Panc1 (cell line): ENCODE measurements around the gene AFF2. TPM values are rescaled to one million over a fixed set of nuclear protein-coding genes. Genes with fewer than 3 reads are reported as not detected.

Source experiments
- ATAC-seq: fragments of 200-7000 bp; cut with Tn5 transposase; 2 replicates; pipeline ENCODE4 v1.9.1; 2020; ENCODE audit warnings: mild to moderate bottlenecking, moderate library complexity
- BruUV-seq: library from RNA; stranded (reverse); fragments of 400-500 nt; replicated peaks from 2 replicates; lab custom pipeline; 2021; lab: Mats Ljungman, UMichigan
- CTCF ChIA-PET: fragments of 300-600 bp; sonication (Branson Sonifier 250); formaldehyde crosslinking; loops from one replicate; lab custom pipeline; 2022; ENCODE audit warnings: antibody characterized with exemption; lab: Charles Lee
- POLR2A ChIA-PET: fragments of 300-600 bp; sonication (Branson Sonifier 250); formaldehyde crosslinking; loops from one replicate; lab custom pipeline; 2022; ENCODE audit warnings: antibody characterized with exemption; lab: Charles Lee
- DNase-seq: peaks from one replicate; pipeline ENCODE4 v3.0.0-alpha.2; 2010; ENCODE audit warnings: low read depth, low spot score
- H3K27ac ChIP-seq: 2 replicates; pipeline ENCODE4 v1.5.1; 2011; ENCODE audit warnings: mild to moderate bottlenecking, low read length, inconsistent platforms
- H3K27me3 ChIP-seq: fragments of 200-500 bp; sonication (Bioruptor generic); 2 replicates; pipeline ENCODE4 v1.6.0; 2014; ENCODE audit warnings: low read length, inconsistent platforms; ENCODE audit not compliant: control insufficient read depth, insufficient read depth
- H3K36me3 ChIP-seq: fragments of 200-500 bp; sonication (Bioruptor generic); 2 replicates; pipeline ENCODE4 v1.5.1; 2014; ENCODE audit warnings: inconsistent platforms, mild to moderate bottlenecking, low read length, moderate library complexity; ENCODE audit not compliant: control insufficient read depth, insufficient read depth
- H3K4me1 ChIP-seq: 2 replicates; pipeline ENCODE4 v1.5.1; 2011; ENCODE audit warnings: inconsistent platforms, mild to moderate bottlenecking, low read length, moderate library complexity; ENCODE audit not compliant: control insufficient read depth, insufficient read depth
- H3K4me3 ChIP-seq, 2 experiments: 2 replicates each; pipeline ENCODE4 v1.5.1; 2011 to 2012; ENCODE audit warnings: low read depth in 2 of 2, low read length in 2 of 2, mild to moderate bottlenecking in 2 of 2, inconsistent platforms in 1 of 2, moderate library complexity in 1 of 2
- H3K9me3 ChIP-seq: fragments of 200-500 bp; sonication (Bioruptor generic); 2 replicates; pipeline ENCODE4 v1.5.1; 2014; ENCODE audit warnings: low read depth, mild to moderate bottlenecking, inconsistent platforms, low read length, moderate library complexity; ENCODE audit not compliant: control insufficient read depth, insufficient read depth
- POLR2AphosphoS5 ChIP-seq: IDR thresholded peaks from 2 replicates; pipeline ENCODE4 v1.6.1; 2012; ENCODE audit warnings: mild to moderate bottlenecking, low read depth, low read length, moderate library complexity
- SIN3A ChIP-seq: IDR thresholded peaks from 2 replicates; pipeline ENCODE4 v1.6.1; 2012; ENCODE audit warnings: low read depth, mild to moderate bottlenecking, low read length, moderate library complexity, borderline replicate concordance; ENCODE audit not compliant: insufficient read depth
- TCF7L2 ChIP-seq: IDR thresholded peaks from 2 replicates; pipeline ENCODE4 v1.6.1; 2011; ENCODE audit warnings: mild to moderate bottlenecking, low read depth, low read length, inconsistent platforms
- in situ Hi-C: cut with HindIII; loops from 2 replicates; pipeline ENCODE4 v1.10.0; 2016; ENCODE audit warnings: low sequenced_read_pairs, low pct_unique_long_range_greater_than_20kb
- intact Hi-C: fragments of 100-400 bp; cut with micrococcal nuclease; formaldehyde crosslinking; loops from one replicate; pipeline ENCODE4 v1.10.0; 2022; ENCODE audit not compliant: unreplicated experiment
- total RNA-seq: library from RNA; stranded (reverse); gene quantifications from one replicate; pipeline ENCODE4 v1.2.1, GENCODE V29; 2021; ENCODE audit not compliant: unreplicated experiment
- TF ChIP-seq, protein P1 (sequence below), 2 experiments: IDR thresholded peaks; 2 replicates each; pipeline ENCODE4 v1.6.1; 2011 to 2012; ENCODE audit warnings: low read depth in 2 of 2, control low read depth in 1 of 2, low read length in 1 of 2, mild to moderate bottlenecking in 1 of 2, moderate library complexity in 1 of 2; ENCODE audit not compliant: insufficient read depth in 1 of 2
- TF ChIP-seq, protein P2 (sequence below): fragments of 450-650 bp; IDR thresholded peaks from 2 replicates; pipeline ENCODE4 v1.5.1; 2017; ENCODE audit warnings: mild to moderate bottlenecking

AFF2 gene
- total RNA-seq, 1 experiment from 2014 or later = 0.05 TPM

GRCh38 chrX:148728901-148729300 is 228.5 kb downstream of the AFF2 start:
- BruUV-seq = no TSS peak
- no peak for ATAC-seq
- in situ Hi-C loops (no loop called here), intact Hi-C loops (no loop called here)
- Histone ChIP-seq H3K4me1 (no peaks in the 10 kb centered on the region), H3K27me3 (no peaks in the 10 kb centered on the region), H3K27ac (no peak overlapping the region), H3K4me3 (no peak overlapping the region), H3K9me3 (no peaks in the 10 kb centered on the region), H3K36me3 (no peaks in the 10 kb centered on the region)
- ChIA-PET CTCF (no interaction called here), POLR2A (no interaction called here)
- TF ChIP-seq SIN3A (no peak), POLR2AphosphoS5 (no peak), TCF7L2 (no peak)
- TF ChIP-seq, protein P1, sequence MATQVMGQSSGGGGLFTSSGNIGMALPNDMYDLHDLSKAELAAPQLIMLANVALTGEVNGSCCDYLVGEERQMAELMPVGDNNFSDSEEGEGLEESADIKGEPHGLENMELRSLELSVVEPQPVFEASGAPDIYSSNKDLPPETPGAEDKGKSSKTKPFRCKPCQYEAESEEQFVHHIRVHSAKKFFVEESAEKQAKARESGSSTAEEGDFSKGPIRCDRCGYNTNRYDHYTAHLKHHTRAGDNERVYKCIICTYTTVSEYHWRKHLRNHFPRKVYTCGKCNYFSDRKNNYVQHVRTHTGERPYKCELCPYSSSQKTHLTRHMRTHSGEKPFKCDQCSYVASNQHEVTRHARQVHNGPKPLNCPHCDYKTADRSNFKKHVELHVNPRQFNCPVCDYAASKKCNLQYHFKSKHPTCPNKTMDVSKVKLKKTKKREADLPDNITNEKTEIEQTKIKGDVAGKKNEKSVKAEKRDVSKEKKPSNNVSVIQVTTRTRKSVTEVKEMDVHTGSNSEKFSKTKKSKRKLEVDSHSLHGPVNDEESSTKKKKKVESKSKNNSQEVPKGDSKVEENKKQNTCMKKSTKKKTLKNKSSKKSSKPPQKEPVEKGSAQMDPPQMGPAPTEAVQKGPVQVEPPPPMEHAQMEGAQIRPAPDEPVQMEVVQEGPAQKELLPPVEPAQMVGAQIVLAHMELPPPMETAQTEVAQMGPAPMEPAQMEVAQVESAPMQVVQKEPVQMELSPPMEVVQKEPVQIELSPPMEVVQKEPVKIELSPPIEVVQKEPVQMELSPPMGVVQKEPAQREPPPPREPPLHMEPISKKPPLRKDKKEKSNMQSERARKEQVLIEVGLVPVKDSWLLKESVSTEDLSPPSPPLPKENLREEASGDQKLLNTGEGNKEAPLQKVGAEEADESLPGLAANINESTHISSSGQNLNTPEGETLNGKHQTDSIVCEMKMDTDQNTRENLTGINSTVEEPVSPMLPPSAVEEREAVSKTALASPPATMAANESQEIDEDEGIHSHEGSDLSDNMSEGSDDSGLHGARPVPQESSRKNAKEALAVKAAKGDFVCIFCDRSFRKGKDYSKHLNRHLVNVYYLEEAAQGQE (IDR thresholded peaks at IDR 0.05; ENCODE audit: insufficient read depth in 1 of 2, low read depth in 2 of 2, low read length in 1 of 2) = no peak
- TF ChIP-seq, protein P2, sequence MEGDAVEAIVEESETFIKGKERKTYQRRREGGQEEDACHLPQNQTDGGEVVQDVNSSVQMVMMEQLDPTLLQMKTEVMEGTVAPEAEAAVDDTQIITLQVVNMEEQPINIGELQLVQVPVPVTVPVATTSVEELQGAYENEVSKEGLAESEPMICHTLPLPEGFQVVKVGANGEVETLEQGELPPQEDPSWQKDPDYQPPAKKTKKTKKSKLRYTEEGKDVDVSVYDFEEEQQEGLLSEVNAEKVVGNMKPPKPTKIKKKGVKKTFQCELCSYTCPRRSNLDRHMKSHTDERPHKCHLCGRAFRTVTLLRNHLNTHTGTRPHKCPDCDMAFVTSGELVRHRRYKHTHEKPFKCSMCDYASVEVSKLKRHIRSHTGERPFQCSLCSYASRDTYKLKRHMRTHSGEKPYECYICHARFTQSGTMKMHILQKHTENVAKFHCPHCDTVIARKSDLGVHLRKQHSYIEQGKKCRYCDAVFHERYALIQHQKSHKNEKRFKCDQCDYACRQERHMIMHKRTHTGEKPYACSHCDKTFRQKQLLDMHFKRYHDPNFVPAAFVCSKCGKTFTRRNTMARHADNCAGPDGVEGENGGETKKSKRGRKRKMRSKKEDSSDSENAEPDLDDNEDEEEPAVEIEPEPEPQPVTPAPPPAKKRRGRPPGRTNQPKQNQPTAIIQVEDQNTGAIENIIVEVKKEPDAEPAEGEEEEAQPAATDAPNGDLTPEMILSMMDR = no peak
- DNase-seq = no peak

GRCh38 chrX:148732743-148733142 is 232.3 kb downstream of the AFF2 start:
- ChIA-PET CTCF (no interaction called here), POLR2A (no interaction called here)
- DNase-seq (no peak), ATAC-seq (no peak)
- Histone ChIP-seq H3K4me3 (no peak overlapping the region), H3K9me3 (no peaks in the 10 kb centered on the region), H3K27me3 (no peaks in the 10 kb centered on the region), H3K27ac (no peak overlapping the region), H3K4me1 (no peaks in the 10 kb centered on the region), H3K36me3 (no peaks in the 10 kb centered on the region)
- intact Hi-C loops = no loop called here
- no TSS peak for BruUV-seq
- no peak for TF ChIP-seq SIN3A
- in situ Hi-C loops = no loop called here

DNA sequence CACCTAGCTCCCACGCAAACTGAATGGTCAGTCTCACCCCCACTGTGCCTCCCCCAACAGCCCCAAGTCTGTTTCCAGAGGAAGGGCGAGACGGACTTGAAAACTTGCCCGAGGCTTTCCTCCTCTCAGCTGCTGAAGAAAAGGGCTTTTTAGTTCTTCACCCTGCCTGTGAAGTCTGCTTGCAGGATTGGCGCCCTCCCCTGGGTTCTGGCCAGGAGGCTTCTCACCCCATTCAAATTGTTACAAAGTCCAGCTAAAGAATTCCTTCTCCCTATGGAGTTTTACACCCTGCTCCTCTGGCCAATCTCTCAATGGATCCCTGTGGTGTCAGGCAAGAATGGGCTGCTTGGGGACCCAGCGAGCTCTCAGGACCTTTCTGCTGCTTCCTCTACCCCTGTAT is 241.0 kb downstream of the AFF2 start:
- no peak overlapping the region for H3K4me3 ChIP-seq
- in situ Hi-C loops (no loop called here), intact Hi-C loops (no loop called here)
- H3K27ac ChIP-seq = no peak overlapping the region
- H3K27me3 ChIP-seq = no peaks in the 10 kb centered on the region
- H3K9me3 ChIP-seq = no peaks in the 10 kb centered on the region
- ATAC-seq = no peak
- no peak for DNase-seq
- BruUV-seq = no TSS peak
- no peak for TF ChIP-seq TCF7L2
- TF ChIP-seq, protein P1 (IDR thresholded peaks at IDR 0.05; ENCODE audit: insufficient read depth in 1 of 2, low read depth in 2 of 2, low read length in 1 of 2) = no peak
- TF ChIP-seq, protein P2 = no peak
- TF ChIP-seq SIN3A = no peak
- TF ChIP-seq POLR2AphosphoS5 = no peak
- no peaks in the 10 kb centered on the region for H3K4me1 ChIP-seq
- ChIA-PET POLR2A (no interaction called here), CTCF (no interaction called here)
- no peaks in the 10 kb centered on the region for H3K36me3 ChIP-seq
